HG02678 (cell line): ENCODE results near the gene HIPK3.
A peak's percentile ranks its signal among the peaks of the same experiment; 100 is the strongest.

Experiments
- ATAC-seq: cut with Tn5 transposase; IDR thresholded peaks from one replicate; pipeline ENCODE4 v1.9.1; 2021; ENCODE audit warnings: mild to moderate bottlenecking, moderate library complexity; ENCODE audit not compliant: unreplicated experiment

HIPK3 gene

GRCh38 chr11:33387996-33388395 is 130.8 kb downstream of the HIPK3 start:
- ATAC-seq, result peak; percentile 51

- no peak for ATAC-seq
Observed at GRCh38 chr11:33388793-33389525, 131.8 kb downstream of the HIPK3 start.

- peak; percentile 68 for ATAC-seq
Observed at GRCh38 chr11:33389635-33390034, 132.5 kb downstream of the HIPK3 start.

- no peak for ATAC-seq
Observed at GRCh38 chr11:33390944-33391892, 134.0 kb downstream of the HIPK3 start.

- ATAC-seq, result no peak
Observed at GRCh38 chr11:33391893-33392251, 134.7 kb downstream of the HIPK3 start.

GRCh38 chr11:33394431-33395109 is 137.4 kb downstream of the HIPK3 start:
- no peak for ATAC-seq

- ATAC-seq, result no peak
Observed at GRCh38 chr11:33396361-33396760, 139.2 kb downstream of the HIPK3 start.

GRCh38 chr11:33399421-33399820 is 142.2 kb downstream of the HIPK3 start:
- ATAC-seq, result no peak

GRCh38 chr11:33402066-33402465 is 144.9 kb downstream of the HIPK3 start:
- ATAC-seq, result no peak

GRCh38 chr11:33403344-33403743 is 146.2 kb downstream of the HIPK3 start:
- ATAC-seq, result no peak

GRCh38 chr11:33405834-33406602 is 148.8 kb downstream of the HIPK3 start:
- ATAC-seq, result no peak
